GM13976 (cell line): ENCODE measurements around the gene AZGP1.
A peak's percentile ranks its signal among the peaks of the same experiment; 100 is the strongest.
"Not testable (repeated sequence)": the region's sequence is repeated elsewhere in the genome, so short reads cannot be mapped to it uniquely, and the experiment has no call there.

Source experiments
- DNase-seq: peaks from one replicate; pipeline ENCODE4 v3.0.0; 2012; ENCODE audit warnings: low spot score
- CTCF ChIP-seq: IDR thresholded peaks from 2 replicates; pipeline ENCODE4 v1.5.1; 2012; ENCODE audit warnings: borderline replicate concordance, mild to moderate bottlenecking; ENCODE audit not compliant: insufficient read depth; ENCODE audit errors: extremely low read depth, missing control alignments, control extremely low read depth
- in situ Hi-C: fragments of 300-500 bp; cut with MboI; formaldehyde crosslinking; loops from one replicate; pipeline ENCODE4 v1.12.0; 2022; ENCODE audit warnings: low sequenced_read_pairs, mixed read lengths, inconsistent platforms; ENCODE audit not compliant: unreplicated experiment

AZGP1 gene

GRCh38 chr7:100010901-100011300, 35.1 kb upstream of the AZGP1 start:
- DNase-seq: no peak
- in situ Hi-C loops: no loop called here
- no peak for TF ChIP-seq CTCF

- in situ Hi-C loops, DNase-seq: not testable (repeated sequence)
Observed at GRCh38 chr7:100009952-100010351, 34.1 kb upstream of the AZGP1 start.

GRCh38 chr7:100008525-100008924, 32.7 kb upstream of the AZGP1 start:
- TF ChIP-seq CTCF: no peak
- DNase-seq: no peak
- in situ Hi-C loops: no loop called here

DNA sequence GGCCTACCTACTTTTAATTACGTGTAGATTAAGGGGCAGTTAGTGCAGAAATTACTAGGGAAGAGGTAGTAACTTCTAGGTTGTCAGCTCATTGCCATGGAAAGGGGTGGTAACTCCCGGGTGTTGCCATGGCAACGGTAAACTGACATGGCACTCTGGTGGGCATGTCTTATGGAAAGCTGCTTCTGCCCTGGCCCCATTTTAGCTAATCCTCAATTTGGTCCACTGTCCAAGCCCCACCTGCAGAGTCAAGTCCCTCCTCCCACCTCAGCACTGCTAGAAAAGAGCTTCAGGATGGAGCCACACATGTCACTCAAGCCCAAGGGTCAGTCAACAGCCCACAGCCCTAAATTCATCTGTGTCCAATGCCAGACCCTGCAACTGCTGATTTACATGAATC, 32.1 kb upstream of the AZGP1 start:
- TF ChIP-seq CTCF: no peak
- in situ Hi-C loops: no loop called here
- no peak for DNase-seq

- in situ Hi-C loops: no loop called here
- TF ChIP-seq CTCF: no peak
- no peak for DNase-seq
Observed at GRCh38 chr7:100003711-100004661, 28.2 kb upstream of the AZGP1 start.

DNA sequence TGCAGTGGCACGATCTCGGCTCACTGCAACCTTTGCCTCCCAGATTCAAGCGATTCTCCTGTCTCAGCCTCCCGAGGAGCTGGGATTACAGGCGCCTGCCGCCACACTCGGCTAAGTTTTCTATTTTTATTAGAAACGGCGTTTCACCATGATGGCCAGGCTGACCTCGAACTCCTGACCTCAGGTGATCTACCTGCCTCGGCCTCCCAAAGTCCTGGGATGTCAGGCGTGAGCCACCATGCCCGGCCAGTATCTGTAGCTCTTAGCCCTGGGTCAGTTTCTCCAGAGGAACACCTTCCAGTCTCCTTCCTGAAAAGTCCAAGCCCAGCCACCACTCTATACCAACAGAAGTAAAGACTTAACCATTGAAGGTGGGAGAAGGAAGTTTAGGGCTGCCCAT, 24.4 kb upstream of the AZGP1 start:
- in situ Hi-C loops: no loop called here
- DNase-seq: no peak
- TF ChIP-seq CTCF: no peak

- TF ChIP-seq CTCF: peak; percentile 1
- in situ Hi-C loops: loop anchor here (10.0 kb wide), 1 partner anchor 77 kb away; no protein-coding TSS in a partner anchor
Observed at GRCh38 chr7:99997545-99998137, 21.8 kb upstream of the AZGP1 start.

More at GRCh38 chr7:99997545-99998137, 21.8 kb upstream of the AZGP1 start:
- DNase-seq: peak; percentile 77
